Calu3 (cell line): ENCODE results near the gene OCSTAMP. TPM values are rescaled to one million over a fixed set of nuclear protein-coding genes. Genes with fewer than 3 reads are reported as not detected.

Source experiments
- BruUV-seq: library from RNA; stranded (reverse); fragments of 400-500 nt; replicated peaks from 2 replicates; lab custom pipeline; 2021; lab: Mats Ljungman, UMichigan
- CTCF ChIA-PET: fragments of 300-600 bp; sonication (Branson Sonifier 250); formaldehyde crosslinking; loops from one replicate; lab custom pipeline; 2022; ENCODE audit warnings: antibody characterized with exemption; lab: Charles Lee
- DNase-seq: peaks from one replicate; pipeline ENCODE4 v3.0.0; 2022
- H3K27ac Mint-ChIP-seq: one replicate; pipeline ENCODE4 v1.8.0; 2022; ENCODE audit warnings: mixed read lengths; ENCODE audit not compliant: unreplicated experiment
- H3K27me3 Mint-ChIP-seq: one replicate; pipeline ENCODE4 v1.8.0; 2022; ENCODE audit warnings: mixed read lengths; ENCODE audit not compliant: unreplicated experiment
- H3K36me3 Mint-ChIP-seq: one replicate; pipeline ENCODE4 v1.8.0; 2022; ENCODE audit warnings: mild to moderate bottlenecking, moderate library complexity, mixed read lengths; ENCODE audit not compliant: insufficient read depth, unreplicated experiment
- H3K4me1 Mint-ChIP-seq: one replicate; pipeline ENCODE4 v1.8.0; 2022; ENCODE audit warnings: mild to moderate bottlenecking, low read depth, mixed read lengths; ENCODE audit not compliant: unreplicated experiment
- H3K4me3 Mint-ChIP-seq: one replicate; pipeline ENCODE4 v1.8.0; 2022; ENCODE audit warnings: mild to moderate bottlenecking, low read depth, moderate library complexity, mixed read lengths; ENCODE audit not compliant: unreplicated experiment
- H3K9me3 Mint-ChIP-seq: one replicate; pipeline ENCODE4 v1.8.0; 2022; ENCODE audit warnings: low read depth, mixed read lengths; ENCODE audit not compliant: unreplicated experiment
- CTCF ChIP-seq: fragments of 200-600 bp; IDR thresholded peaks from one replicate; pipeline ENCODE4 v1.8.0; 2022; ENCODE audit warnings: antibody characterized with exemption; ENCODE audit not compliant: unreplicated experiment
- intact Hi-C: fragments of 100-400 bp; cut with micrococcal nuclease; formaldehyde crosslinking; loops from one replicate; pipeline ENCODE4 v1.10.0; 2022; ENCODE audit not compliant: unreplicated experiment
- total RNA-seq: library from RNA; stranded (reverse); gene quantifications from 2 replicates; pipeline ENCODE4 v1.2.3, GENCODE V29; 2022

The OCSTAMP gene
- total RNA-seq, 1 experiment from 2014 or later: not detected

GRCh38 chr20:46572790-46573189 is 22.3 kb upstream of the OCSTAMP start:
- intact Hi-C loops: no loop called here
- H3K4me1 Mint-ChIP-seq: peaks cover 20% of the 10 kb centered on the region
- no peak for DNase-seq
- no peaks in the 10 kb centered on the region for H3K36me3 Mint-ChIP-seq
- no peaks in the 10 kb centered on the region for H3K9me3 Mint-ChIP-seq
- BruUV-seq: no TSS peak
- CTCF ChIA-PET: interaction anchor here (0.8 to 1.8 kb wide), 4 partner anchors 10 to 76 kb away, joined by 3 to 5 read pairs (median 5); no protein-coding TSS in a partner anchor
- no peak overlapping the region for H3K27ac Mint-ChIP-seq
- no peak overlapping the region for H3K4me3 Mint-ChIP-seq
- peaks cover 13% of the 10 kb centered on the region for H3K27me3 Mint-ChIP-seq
- no peak for TF ChIP-seq CTCF

- H3K4me3 Mint-ChIP-seq: no peak overlapping the region
Measured at GRCh38 chr20:46572153-46572552, 21.7 kb upstream of the OCSTAMP start.

GRCh38 chr20:46571418-46571817 is 21.0 kb upstream of the OCSTAMP start:
- intact Hi-C loops: no loop called here
- Mint-ChIP-seq H3K4me1 (peaks cover 26% of the 10 kb centered on the region), H3K27ac (no peak overlapping the region), H3K9me3 (no peaks in the 10 kb centered on the region), H3K4me3 (no peak overlapping the region), H3K36me3 (no peaks in the 10 kb centered on the region), H3K27me3 (peaks cover 13% of the 10 kb centered on the region)
- no peak for TF ChIP-seq CTCF
- DNase-seq: no peak
- BruUV-seq: no TSS peak
- CTCF ChIA-PET: interaction anchor here (1.3 kb wide), 1 partner anchor 78 kb away, joined by 5 read pairs; no protein-coding TSS in a partner anchor

More at GRCh38 chr20:46572153-46572552, 21.7 kb upstream of the OCSTAMP start:
- H3K27ac Mint-ChIP-seq: no peak overlapping the region
- intact Hi-C loops: no loop called here
- no TSS peak for BruUV-seq
- TF ChIP-seq CTCF: no peak
- peaks cover 13% of the 10 kb centered on the region for H3K27me3 Mint-ChIP-seq
- peak; percentile 64 for DNase-seq
- CTCF ChIA-PET: interaction anchor here (0.8 to 1.8 kb wide), 3 partner anchors 13 to 77 kb away, joined by 3 to 5 read pairs (median 5); no protein-coding TSS in a partner anchor
- peaks cover 26% of the 10 kb centered on the region for H3K4me1 Mint-ChIP-seq
- no peaks in the 10 kb centered on the region for H3K9me3 Mint-ChIP-seq
- H3K36me3 Mint-ChIP-seq: no peaks in the 10 kb centered on the region

GRCh38 chr20:46570956-46571355 is 20.5 kb upstream of the OCSTAMP start:
- no peak for DNase-seq
- Mint-ChIP-seq H3K27ac (no peak overlapping the region), H3K4me3 (no peak overlapping the region), H3K4me1 (peaks cover 26% of the 10 kb centered on the region), H3K27me3 (peaks cover 13% of the 10 kb centered on the region), H3K9me3 (no peaks in the 10 kb centered on the region), H3K36me3 (no peaks in the 10 kb centered on the region)
- TF ChIP-seq CTCF: no peak
- CTCF ChIA-PET: no interaction called here
- BruUV-seq: no TSS peak
- intact Hi-C loops: no loop called here
